GM18520 (cell line): ENCODE measurements around the gene NRXN3.
"Not testable (repeated sequence)": the region's sequence is repeated elsewhere in the genome, so short reads cannot be mapped to it uniquely, and the experiment has no call there.

Source experiments
- ATAC-seq: cut with Tn5 transposase; IDR thresholded peaks from one replicate; pipeline ENCODE4 v1.9.1; 2021; ENCODE audit not compliant: unreplicated experiment

NRXN3 gene

GRCh38 chr14:78983126-78983525, 813.0 kb downstream of the NRXN3 start:
- no peak for ATAC-seq

- ATAC-seq, result no peak
Observed at GRCh38 chr14:78985668-78986381, 815.7 kb downstream of the NRXN3 start.

- no peak for ATAC-seq
Observed at GRCh38 chr14:78986989-78987388, 816.8 kb downstream of the NRXN3 start.

- no peak for ATAC-seq
Observed at GRCh38 chr14:78989221-78989620, 819.0 kb downstream of the NRXN3 start.

- ATAC-seq, result no peak
Observed at GRCh38 chr14:78992867-78993266, 822.7 kb downstream of the NRXN3 start.

- no peak for ATAC-seq
Observed at GRCh38 chr14:78997811-78998210, 827.6 kb downstream of the NRXN3 start.

- no peak for ATAC-seq
Observed at GRCh38 chr14:79009286-79009685, 839.1 kb downstream of the NRXN3 start.

GRCh38 chr14:79011091-79011919, 841.1 kb downstream of the NRXN3 start:
- ATAC-seq, result no peak

GRCh38 chr14:79011920-79012204, 841.7 kb downstream of the NRXN3 start:
- ATAC-seq, result no peak

- no peak for ATAC-seq
Observed at GRCh38 chr14:79016828-79017505, 846.8 kb downstream of the NRXN3 start.

- no peak for ATAC-seq
Observed at GRCh38 chr14:79017561-79017960, 847.4 kb downstream of the NRXN3 start.

GRCh38 chr14:79018836-79019235, 848.7 kb downstream of the NRXN3 start:
- ATAC-seq, result no peak

- ATAC-seq, result not testable (repeated sequence)
Observed at GRCh38 chr14:79019898-79020297, 849.7 kb downstream of the NRXN3 start.

- ATAC-seq, result no peak
Observed at GRCh38 chr14:79021766-79022165, 851.6 kb downstream of the NRXN3 start.

- no peak for ATAC-seq
Observed at GRCh38 chr14:79027138-79027537, 857.0 kb downstream of the NRXN3 start.

- no peak for ATAC-seq
Observed at GRCh38 chr14:79028281-79028680, 858.1 kb downstream of the NRXN3 start.

- no peak for ATAC-seq
Observed at GRCh38 chr14:79036441-79036840, 866.3 kb downstream of the NRXN3 start.

- no peak for ATAC-seq
Observed at GRCh38 chr14:79037106-79037505, 866.9 kb downstream of the NRXN3 start.

- no peak for ATAC-seq
Observed at GRCh38 chr14:79037593-79037992, 867.4 kb downstream of the NRXN3 start.

- ATAC-seq, result no peak
Observed at GRCh38 chr14:79040790-79041189, 870.6 kb downstream of the NRXN3 start.

GRCh38 chr14:79043194-79043889, 873.2 kb downstream of the NRXN3 start:
- no peak for ATAC-seq
